Measurements from ENCODE around the gene CLHC1. TPM values are rescaled to one million over a fixed set of nuclear protein-coding genes. Genes with fewer than 3 reads are reported as not detected.

Gene CLHC1
- total RNA-seq, 1 experiment from 2014 or later = 32.8 TPM

DNA sequence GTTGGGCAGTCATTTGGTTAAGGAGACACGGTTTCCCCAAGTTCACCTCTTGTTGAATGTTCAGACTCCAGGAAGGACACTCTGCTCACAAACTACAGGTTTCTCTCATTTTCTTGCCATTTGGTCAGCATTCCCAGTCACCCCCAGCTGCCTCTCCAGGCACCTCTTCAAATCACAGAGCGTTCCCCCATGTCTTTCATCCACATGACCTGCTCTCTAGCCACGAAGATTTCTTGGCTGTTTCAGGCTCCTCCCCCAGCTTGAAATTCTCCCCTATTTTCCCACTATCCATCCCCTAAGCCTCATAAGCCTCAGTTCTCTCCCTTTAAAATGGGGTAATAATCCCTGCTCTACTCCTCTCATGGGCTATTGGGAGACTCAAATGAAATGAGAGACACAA, 92.8 kb downstream of the CLHC1 start:
- Mint-ChIP-seq H3K9me3 (ENCODE audit: unreplicated experiment) (no peaks in the 10 kb centered on the region), H3K4me1 (ENCODE audit: insufficient read depth, unreplicated experiment) (peaks cover 4% of the 10 kb centered on the region), H3K36me3 (ENCODE audit: insufficient read depth, unreplicated experiment) (peaks cover 5% of the 10 kb centered on the region), H3K27me3 (ENCODE audit: insufficient read depth, unreplicated experiment) (no peaks in the 10 kb centered on the region), H3K4me3 (ENCODE audit: unreplicated experiment) (no peak overlapping the region), H3K27ac (ENCODE audit: low read depth, unreplicated experiment) (no peak overlapping the region)
- DNase-seq (ENCODE audit: unreplicated experiment) = no peak
- ChIA-PET POLR2A (interaction anchor here (0.6 to 2.2 kb wide), 2 partner anchors 14 to 48 kb away, joined by 3 to 9 read pairs; no protein-coding TSS in a partner anchor), CTCF (interaction anchor here (0.6 to 1.2 kb wide), 2 partner anchors 28 to 37 kb away, joined by 3 to 4 read pairs; no protein-coding TSS in a partner anchor)
- TF ChIP-seq CTCF (IDR thresholded peaks at IDR 0.05; ENCODE audit: unreplicated experiment) = no peak
- intact Hi-C loops (cut with micrococcal nuclease) = no loop called here
- BruUV-seq (replicated peaks) = no TSS peak

- POLR2A ChIA-PET = interaction anchor here (2.2 kb wide), 1 partner anchor 14 kb away, joined by 9 read pairs; no protein-coding TSS in a partner anchor
- intact Hi-C loops (cut with micrococcal nuclease) = no loop called here
- CTCF ChIA-PET = interaction anchor here (1.2 kb wide), 1 partner anchor 29 kb away, joined by 4 read pairs; no protein-coding TSS in a partner anchor
- BruUV-seq (replicated peaks) = no TSS peak
- Mint-ChIP-seq H3K9me3 (ENCODE audit: unreplicated experiment) (no peaks in the 10 kb centered on the region), H3K4me1 (ENCODE audit: insufficient read depth, unreplicated experiment) (peaks cover 4% of the 10 kb centered on the region), H3K4me3 (ENCODE audit: unreplicated experiment) (no peak overlapping the region), H3K36me3 (ENCODE audit: insufficient read depth, unreplicated experiment) (peaks cover 5% of the 10 kb centered on the region), H3K27ac (ENCODE audit: low read depth, unreplicated experiment) (no peak overlapping the region), H3K27me3 (ENCODE audit: insufficient read depth, unreplicated experiment) (no peaks in the 10 kb centered on the region)
- TF ChIP-seq CTCF (IDR thresholded peaks at IDR 0.05; ENCODE audit: unreplicated experiment) = no peak
- no peak for DNase-seq (ENCODE audit: unreplicated experiment)
Observed at GRCh38 chr2:55138882-55139229, 93.2 kb downstream of the CLHC1 start.

DNA sequence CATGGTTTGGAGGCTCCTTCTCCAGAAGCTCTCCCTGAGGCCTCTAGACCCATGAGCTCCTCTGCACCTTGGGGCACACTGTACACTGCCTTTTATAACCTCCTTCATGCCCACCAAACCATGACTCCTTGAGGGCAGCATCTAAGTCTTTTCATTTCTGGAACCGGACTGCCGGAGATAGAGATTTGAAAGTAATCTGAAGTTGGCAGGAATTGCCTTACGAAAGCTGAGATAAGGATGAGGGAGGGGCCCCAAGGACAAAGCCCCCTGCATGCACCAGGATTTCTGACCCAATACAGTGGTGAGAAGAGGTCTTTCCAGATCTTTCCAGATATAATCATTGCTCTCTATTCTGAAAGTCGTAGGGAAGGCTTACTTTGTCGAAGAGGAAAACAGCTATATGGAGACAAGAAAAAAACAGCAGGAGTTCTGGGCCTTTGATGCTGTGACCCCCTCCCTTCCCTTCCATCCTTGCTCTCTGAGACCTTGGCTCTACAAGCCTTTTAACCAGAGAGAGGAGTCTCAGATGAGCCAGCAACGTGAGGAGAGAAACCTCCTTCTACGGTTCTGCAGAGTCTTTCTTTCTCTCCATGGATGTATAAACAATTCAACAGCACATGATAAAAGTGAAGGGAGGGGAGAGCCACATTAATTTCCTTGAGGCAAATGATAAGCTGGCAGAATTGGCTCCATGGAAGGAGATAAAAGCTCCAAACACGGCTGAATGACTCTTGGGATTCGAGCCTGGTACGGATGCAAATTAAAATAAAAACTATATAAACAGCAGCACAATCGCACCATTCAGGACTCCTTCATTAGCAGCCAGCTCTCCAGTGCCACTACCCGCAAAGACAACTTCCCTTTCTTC, 93.8 kb downstream of the CLHC1 start:
- CTCF ChIA-PET = interaction anchor here (0.6 to 1.2 kb wide), 3 partner anchors 30 to 239 kb away, joined by 3 to 4 read pairs (median 3); no protein-coding TSS in a partner anchor
- no peaks in the 10 kb centered on the region for H3K9me3 Mint-ChIP-seq (ENCODE audit: unreplicated experiment)
- POLR2A ChIA-PET = interaction anchor here (2.2 kb wide), 1 partner anchor 15 kb away, joined by 9 read pairs; no protein-coding TSS in a partner anchor

More for the DNA sequence above, 93.8 kb downstream of the CLHC1 start:
- no TSS peak for BruUV-seq (replicated peaks)
- TF ChIP-seq CTCF (IDR thresholded peaks at IDR 0.05; ENCODE audit: unreplicated experiment) = no peak
- peaks cover 5% of the 10 kb centered on the region for H3K36me3 Mint-ChIP-seq (ENCODE audit: insufficient read depth, unreplicated experiment)
- no peaks in the 10 kb centered on the region for H3K27me3 Mint-ChIP-seq (ENCODE audit: insufficient read depth, unreplicated experiment)
- no peak for DNase-seq (ENCODE audit: unreplicated experiment)
- intact Hi-C loops (cut with micrococcal nuclease) = no loop called here
- peaks cover 4% of the 10 kb centered on the region for H3K4me1 Mint-ChIP-seq (ENCODE audit: insufficient read depth, unreplicated experiment)
- H3K4me3 Mint-ChIP-seq (ENCODE audit: unreplicated experiment) = no peak overlapping the region
- no peak overlapping the region for H3K27ac Mint-ChIP-seq (ENCODE audit: low read depth, unreplicated experiment)

All from MCF 10A (cell line).